H1 (cell line): Measurements from ENCODE around the gene GLRA2. TPM values are rescaled to one million over a fixed set of nuclear protein-coding genes. Genes with fewer than 3 reads are reported as not detected.

Experiments
- CTCF ChIA-PET: fragments of 300-600 bp; sonication (Branson Sonifier 250); formaldehyde crosslinking; loops from one replicate; lab custom pipeline; 2021; ENCODE audit not compliant: partially characterized antibody; lab: Charles Lee
- POLR2A ChIA-PET: fragments of 300-600 bp; sonication (Branson Sonifier 250); formaldehyde crosslinking; loops from one replicate; lab custom pipeline; 2021; ENCODE audit warnings: inconsistent platforms; ENCODE audit not compliant: partially characterized antibody; lab: Charles Lee
- DNase-seq, 2 experiments: peaks; one replicate each; pipeline versions ENCODE4 v3.0.0 to v3.0.0-alpha.2; 2010 to 2022; ENCODE audit warnings: low spot score in 2 of 2, low read depth in 1 of 2, mixed read lengths in 1 of 2
- FAIRE-seq: peaks from 2 replicates; lab custom pipeline; 2011; peaks lifted over from hg19 to GRCh38; lab: Jason Lieb, UNC
- H2AFZ ChIP-seq: 2 replicates; pipeline ENCODE4 v1.8.1; 2012; ENCODE audit warnings: low read length, inconsistent platforms
- H2AK5ac ChIP-seq: 2 replicates; pipeline ENCODE4 v1.6.1; 2013; ENCODE audit warnings: low read depth, low read length
- H2BK120ac ChIP-seq: replicated peaks from 2 replicates; pipeline ENCODE3; 2013; ENCODE audit warnings: low read depth, low read length, inconsistent platforms
- H2BK12ac ChIP-seq: 2 replicates; pipeline ENCODE4 v1.6.1; 2013; ENCODE audit warnings: low read depth, low read length
- H2BK15ac ChIP-seq: 2 replicates; pipeline ENCODE4 v1.6.1; 2013; ENCODE audit warnings: low read length
- H2BK20ac ChIP-seq: 2 replicates; pipeline ENCODE4 v1.6.1; 2013; ENCODE audit warnings: low read length
- H2BK5ac ChIP-seq: 2 replicates; pipeline ENCODE4 v1.6.1; 2013; ENCODE audit warnings: low read depth, low read length
- H3K14ac ChIP-seq: 2 replicates; pipeline ENCODE4 v1.6.1; 2013; ENCODE audit warnings: inconsistent platforms; ENCODE audit not compliant: insufficient read length
- H3K18ac ChIP-seq: 2 replicates; pipeline ENCODE4 v1.6.1; 2013; ENCODE audit warnings: low read length; ENCODE audit errors: extremely low read depth
- H3K23ac ChIP-seq: 2 replicates; pipeline ENCODE4 v1.6.1; 2013; ENCODE audit warnings: inconsistent platforms; ENCODE audit not compliant: insufficient read length
- H3K23me2 ChIP-seq: 2 replicates; pipeline ENCODE4 v1.6.1; 2013; ENCODE audit warnings: low read depth, low read length
- H3K27ac ChIP-seq: 2 replicates; pipeline ENCODE4 v1.6.1; 2011; ENCODE audit warnings: low read depth, low read length, inconsistent platforms
- H3K27me3 ChIP-seq, 4 experiments: replicated peaks in 1 of 4; 1 replicate in 1 of 4; 2 replicates in 3 of 4; pipeline versions ENCODE4 v1.6.1 to v1.8.1; 2011 to 2013; ENCODE audit warnings: low read length in 3 of 4, mild to moderate bottlenecking in 3 of 4, inconsistent platforms in 2 of 4, mixed read lengths in 2 of 4, moderate library complexity in 1 of 4; ENCODE audit not compliant: control insufficient read depth in 3 of 4, insufficient read depth in 3 of 4; ENCODE audit errors: extremely low read depth in 1 of 4
- H3K36me3 ChIP-seq, 4 experiments: 2 replicates each; pipeline versions ENCODE4 v1.6.1 to v1.8.1; 2011 to 2013; ENCODE audit warnings: mild to moderate bottlenecking in 4 of 4, low read length in 3 of 4, moderate library complexity in 2 of 4, control low read depth in 1 of 4, inconsistent platforms in 1 of 4; ENCODE audit not compliant: insufficient read depth in 4 of 4, control insufficient read depth in 2 of 4
- H3K4ac ChIP-seq: replicated peaks from 2 replicates; pipeline ENCODE3; 2013; ENCODE audit warnings: low read length, low read depth, mixed read lengths, inconsistent platforms; ENCODE audit not compliant: insufficient read length
- H3K4me1 ChIP-seq, 4 experiments: replicated peaks in 1 of 4; 1 replicate in 1 of 4; 2 replicates in 3 of 4; pipeline versions ENCODE4 v1.6.1 to v1.8.1; 2011 to 2013; ENCODE audit warnings: low read length in 3 of 4, inconsistent platforms in 2 of 4, mixed read lengths in 1 of 4; ENCODE audit not compliant: insufficient read depth in 4 of 4, control insufficient read depth in 3 of 4
- H3K4me2 ChIP-seq, 2 experiments: 2 replicates each; pipeline versions ENCODE4 v1.6.1 to v1.8.1; 2011 to 2013; ENCODE audit warnings: low read depth in 2 of 2, low read length in 2 of 2, control low read depth in 1 of 2, inconsistent platforms in 1 of 2, mild to moderate bottlenecking in 1 of 2; ENCODE audit not compliant: insufficient read depth in 1 of 2
- H3K4me3 ChIP-seq, 4 experiments: fragments of 200-600, 300-600 bp in 1 of 4; sonication (generic), shearing (Covaris generic), sonication (Bioruptor Twin) in 1 of 4; 2 replicates each; pipeline versions ENCODE4 v1.5.1 to v1.8.1; 2011 to 2016; ENCODE audit warnings: low read length in 4 of 4, low read depth in 3 of 4, control low read depth in 2 of 4, inconsistent platforms in 2 of 4, mild to moderate bottlenecking in 2 of 4, mixed read lengths in 1 of 4, moderate library complexity in 1 of 4; ENCODE audit not compliant: insufficient read depth in 2 of 4; ENCODE audit errors: extremely low read depth in 1 of 4
- H3K56ac ChIP-seq: replicated peaks from 2 replicates; pipeline ENCODE3; 2013; ENCODE audit warnings: low read depth, mild to moderate bottlenecking, mixed read lengths, low read length, inconsistent platforms; ENCODE audit not compliant: insufficient read length
- H3K79me1 ChIP-seq: 2 replicates; pipeline ENCODE4 v1.6.1; 2013; ENCODE audit warnings: low read depth, low read length, control low read depth
- H3K79me2 ChIP-seq, 2 experiments: 2 replicates each; pipeline versions ENCODE4 v1.6.1 to v1.8.1; 2012 to 2013; ENCODE audit warnings: low read length in 2 of 2, mild to moderate bottlenecking in 2 of 2, inconsistent platforms in 1 of 2; ENCODE audit not compliant: insufficient read depth in 2 of 2, control insufficient read depth in 1 of 2
- H3K9ac ChIP-seq, 4 experiments: replicated peaks in 1 of 4; 1 replicate in 1 of 4; 2 replicates in 3 of 4; pipeline versions ENCODE4 v1.6.1 to v1.8.1; 2011 to 2013; ENCODE audit warnings: low read depth in 3 of 4, low read length in 3 of 4, control low read depth in 2 of 4, mild to moderate bottlenecking in 2 of 4, moderate library complexity in 2 of 4, inconsistent platforms in 1 of 4; ENCODE audit errors: extremely low read depth in 1 of 4
- H3K9me3 ChIP-seq, 2 experiments: 2 replicates each; pipeline versions ENCODE4 v1.6.1 to v1.8.1; 2012 to 2013; ENCODE audit warnings: mild to moderate bottlenecking in 2 of 2, moderate library complexity in 2 of 2, control low read depth in 1 of 2, inconsistent platforms in 1 of 2, low read depth in 1 of 2, low read length in 1 of 2, mixed read lengths in 1 of 2; ENCODE audit not compliant: insufficient read depth in 2 of 2
- H4K20me1 ChIP-seq, 2 experiments: replicated peaks in 1 of 2; 2 replicates each; pipeline versions ENCODE3 to v1.8.1; 2011 to 2013; ENCODE audit warnings: inconsistent platforms in 2 of 2, low read length in 2 of 2, mild to moderate bottlenecking in 1 of 2; ENCODE audit not compliant: insufficient read depth in 2 of 2, control insufficient read depth in 1 of 2
- H4K5ac ChIP-seq: 2 replicates; pipeline ENCODE4 v1.6.1; 2013; ENCODE audit warnings: low read length, low read depth, mixed read lengths, inconsistent platforms; ENCODE audit not compliant: insufficient read length
- H4K8ac ChIP-seq: 2 replicates; pipeline ENCODE4 v1.8.0; 2013; ENCODE audit warnings: mild to moderate bottlenecking, moderate library complexity, low read length, inconsistent platforms; ENCODE audit not compliant: insufficient read depth; ENCODE audit errors: extremely low read depth
- H4K91ac ChIP-seq: replicated peaks from 2 replicates; pipeline ENCODE3; 2013; ENCODE audit warnings: low read length, mixed read lengths, inconsistent platforms; ENCODE audit not compliant: insufficient read length
- BCL11A ChIP-seq, 2 experiments: IDR thresholded peaks; one replicate each; pipeline ENCODE4 v1.6.1; 2011; ENCODE audit warnings: low read depth in 2 of 2, low read length in 2 of 2, mild to moderate bottlenecking in 2 of 2
- CBX8 ChIP-seq: fragments of 300-800, 300-1000 bp; sonication (generic); IDR thresholded peaks from 2 replicates; pipeline ENCODE4 v1.7.1; 2016; ENCODE audit warnings: low read depth, low read length, borderline replicate concordance
- FOSL1 ChIP-seq: IDR thresholded peaks from 2 replicates; pipeline ENCODE4 v1.6.1; 2011; ENCODE audit warnings: mild to moderate bottlenecking, low read depth, low read length, moderate library complexity; ENCODE audit not compliant: insufficient read depth
- NANOG ChIP-seq: IDR thresholded peaks from 2 replicates; pipeline ENCODE4 v1.6.1; 2011; ENCODE audit warnings: low read length, low read depth, mild to moderate bottlenecking, inconsistent platforms; ENCODE audit not compliant: insufficient read depth, poor library complexity, severe bottlenecking
- POLR2AphosphoS5 ChIP-seq: IDR thresholded peaks from 2 replicates; pipeline ENCODE4 v1.6.1; 2011; ENCODE audit warnings: low read depth, low read length
- SIX5 ChIP-seq: IDR thresholded peaks from 2 replicates; pipeline ENCODE4 v1.6.1; 2011; ENCODE audit warnings: mild to moderate bottlenecking, low read depth, low read length
- YY1 ChIP-seq: IDR thresholded peaks from 2 replicates; pipeline ENCODE4 v1.6.1; 2011; ENCODE audit warnings: low read depth, mild to moderate bottlenecking, low read length
- ZNF274 ChIP-seq: IDR thresholded peaks from 2 replicates; pipeline ENCODE4 v1.7.0; 2012; ENCODE audit warnings: low read length, borderline replicate concordance; ENCODE audit errors: extremely low read depth
- WGBS, 2 experiments: shearing (Covaris generic) in 1 of 2; methylation state at CpG; one replicate each; pipeline versions ENCODE4 v1.1.6 to v1.1.7; 2013 to 2015; ENCODE audit warnings: low lambda C conversion rate in 2 of 2, mixed read lengths in 2 of 2, inconsistent platforms in 1 of 2, low coverage in 1 of 2, missing lambda C conversion rate in 1 of 2; ENCODE audit not compliant: insufficient replicate concordance in 2 of 2, insufficient coverage in 1 of 2, insufficient read length in 1 of 2; ENCODE audit errors: extremely low coverage in 1 of 2, missing lambda C conversion rate in 1 of 2; 5-methylcytosine and 5-hydroxymethylcytosine counted together
- polyA plus RNA-seq, 7 experiments: library from polyadenylated mRNA; depleted of rRNA in 3 of 7; stranded (reverse) in 5 of 7; unstranded in 2 of 7; fragments of >200 nt in 5 of 7; fragments of 200-250 nt in 2 of 7; gene quantifications; 1 replicate in 5 of 7; 2 replicates in 1 of 7; 4 replicates in 1 of 7; pipeline versions ENCODE4 v1.2.1 to v1.2.3, GENCODE V29; 2011 to 2013; ENCODE audit warnings: missing spikeins in 2 of 7, mixed read lengths in 2 of 7
- total RNA-seq: library from RNA; stranded (reverse); fragmentation: NEBNext Ultra II Directional; extraction: Animal tissue kit (Norgen Biotek cat#: 25700); gene quantifications from 2 replicates; pipeline ENCODE4 v1.2.1, GENCODE V29; 2021

GLRA2 gene
- total and polyA plus RNA-seq, 2 of the 8 experiments (the other 6 are each of a cell fraction or from before 2014, with no cell fraction given) = not detected

- H2BK12ac ChIP-seq = no peak overlapping the region
- H3K4me2 ChIP-seq = no peak overlapping the region
- no peak overlapping the region for H3K14ac ChIP-seq
- no peak overlapping the region for H2AFZ ChIP-seq
- H4K91ac ChIP-seq = no peak overlapping the region
- DNase-seq = no peak
- H4K20me1 ChIP-seq = no peaks in the 10 kb centered on the region
- ChIA-PET CTCF (no interaction called here), POLR2A (no interaction called here)
- H3K56ac ChIP-seq = no peak overlapping the region
- no peaks in the 10 kb centered on the region for H3K79me1 ChIP-seq
- no peaks in the 10 kb centered on the region for H3K9me3 ChIP-seq
- no peak overlapping the region for H3K4ac ChIP-seq
- no peak overlapping the region for H2BK120ac ChIP-seq
- no peaks in the 10 kb centered on the region for H3K27me3 ChIP-seq
- no peak overlapping the region for H3K23ac ChIP-seq
- H3K23me2 ChIP-seq = no peaks in the 10 kb centered on the region
- no peak overlapping the region for H2AK5ac ChIP-seq
- no peak overlapping the region for H4K8ac ChIP-seq
- FAIRE-seq = no peak
- H3K18ac ChIP-seq = no peak overlapping the region
- TF ChIP-seq BCL11A (IDR thresholded peaks at IDR 0.05; ENCODE audit: low read depth in 2 of 2, low read length in 2 of 2) (no peak), ZNF274 (no peak), SIX5 (no peak), CBX8 (no peak), NANOG (no peak), FOSL1 (no peak), YY1 (no peak), POLR2AphosphoS5 (no peak)
- H3K9ac ChIP-seq = no peak overlapping the region
- no peak overlapping the region for H2BK15ac ChIP-seq
- H3K4me1 ChIP-seq = no peaks in the 10 kb centered on the region
- no peak overlapping the region for H2BK20ac ChIP-seq
- H3K27ac ChIP-seq = no peak overlapping the region
- H3K79me2 ChIP-seq = no peaks in the 10 kb centered on the region
- no peaks in the 10 kb centered on the region for H3K36me3 ChIP-seq
- H4K5ac ChIP-seq = no peak overlapping the region
- WGBS, 2 experiments = 100% methylated on average over 1 of the region's 1 CpG; no CpG with 5 or more reads in 1 of the 2 experiments
- H3K4me3 ChIP-seq = no peak overlapping the region
- no peak overlapping the region for H2BK5ac ChIP-seq
Observed at GRCh38 chrX:14729058-14729457, 199.7 kb downstream of the GLRA2 start.
